ENCODE data around the gene HMGCS2.

HMGCS2 gene

DNA sequence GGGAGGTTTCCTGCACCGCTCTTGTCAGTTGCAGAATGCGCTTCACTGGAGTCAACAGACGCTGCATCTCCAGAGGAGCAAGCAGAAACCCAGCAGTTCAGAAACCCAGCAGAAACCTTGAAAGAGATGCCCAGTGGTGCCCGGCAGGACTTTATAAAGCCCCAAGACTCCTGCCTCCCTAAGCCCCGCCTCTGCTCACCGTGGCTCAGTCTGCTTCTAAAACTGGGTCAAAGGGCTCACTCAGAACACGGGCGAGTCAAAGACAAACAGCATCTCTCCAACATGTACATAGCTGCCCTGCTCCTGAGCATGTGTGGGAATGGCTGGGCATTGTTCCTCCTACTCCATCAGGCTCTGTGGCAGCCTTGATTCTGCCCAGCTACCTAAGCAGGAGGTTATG, at the start of gene HMGCS2:
TSS of gene HMGCS2 (minus strand) at position 128 of the 400 bp plus-strand sequence. CDS start at position 67, 61 bp downstream.
- TF ChIP-seq, protein P1, sequence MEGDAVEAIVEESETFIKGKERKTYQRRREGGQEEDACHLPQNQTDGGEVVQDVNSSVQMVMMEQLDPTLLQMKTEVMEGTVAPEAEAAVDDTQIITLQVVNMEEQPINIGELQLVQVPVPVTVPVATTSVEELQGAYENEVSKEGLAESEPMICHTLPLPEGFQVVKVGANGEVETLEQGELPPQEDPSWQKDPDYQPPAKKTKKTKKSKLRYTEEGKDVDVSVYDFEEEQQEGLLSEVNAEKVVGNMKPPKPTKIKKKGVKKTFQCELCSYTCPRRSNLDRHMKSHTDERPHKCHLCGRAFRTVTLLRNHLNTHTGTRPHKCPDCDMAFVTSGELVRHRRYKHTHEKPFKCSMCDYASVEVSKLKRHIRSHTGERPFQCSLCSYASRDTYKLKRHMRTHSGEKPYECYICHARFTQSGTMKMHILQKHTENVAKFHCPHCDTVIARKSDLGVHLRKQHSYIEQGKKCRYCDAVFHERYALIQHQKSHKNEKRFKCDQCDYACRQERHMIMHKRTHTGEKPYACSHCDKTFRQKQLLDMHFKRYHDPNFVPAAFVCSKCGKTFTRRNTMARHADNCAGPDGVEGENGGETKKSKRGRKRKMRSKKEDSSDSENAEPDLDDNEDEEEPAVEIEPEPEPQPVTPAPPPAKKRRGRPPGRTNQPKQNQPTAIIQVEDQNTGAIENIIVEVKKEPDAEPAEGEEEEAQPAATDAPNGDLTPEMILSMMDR (IDR thresholded peaks at IDR 0.05; ENCODE audit: control insufficient read depth, extremely low read depth, insufficient read depth), result no peak
- DNase-seq (ENCODE audit: low read depth), result peak; percentile 49
- H3K4me3 ChIP-seq (ENCODE audit: low read depth, low read length), result peak within 1 kb of the TSS; percentile 1; the same call in 1 of the 2 replicates

DNA sequence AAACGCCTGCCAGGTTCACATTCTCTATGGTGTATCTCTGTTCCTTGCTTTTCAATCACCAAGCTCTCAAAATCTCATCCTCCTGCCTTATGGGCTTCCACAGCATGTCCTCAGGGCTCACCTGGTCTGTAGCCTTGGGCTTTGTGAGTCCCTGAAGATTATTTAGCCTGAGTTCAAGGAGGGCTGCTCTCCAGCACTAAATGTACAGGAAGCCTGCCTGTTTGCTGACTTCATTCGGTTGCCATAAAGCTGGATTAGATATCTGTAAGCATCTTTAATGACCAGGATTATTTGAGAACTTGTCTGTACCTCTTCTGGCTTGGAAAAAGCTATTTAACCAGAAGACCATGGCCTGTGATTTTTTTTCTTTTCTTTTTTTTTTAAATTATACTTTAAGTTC, 49.5 kb upstream of the HMGCS2 start:
- DNase-seq (ENCODE audit: low read depth), result no peak
- H3K4me3 ChIP-seq (ENCODE audit: low read depth, low read length), result no peak overlapping the region
- TF ChIP-seq, protein P1 (IDR thresholded peaks at IDR 0.05; ENCODE audit: control insufficient read depth, extremely low read depth, insufficient read depth), result no peak

DNA sequence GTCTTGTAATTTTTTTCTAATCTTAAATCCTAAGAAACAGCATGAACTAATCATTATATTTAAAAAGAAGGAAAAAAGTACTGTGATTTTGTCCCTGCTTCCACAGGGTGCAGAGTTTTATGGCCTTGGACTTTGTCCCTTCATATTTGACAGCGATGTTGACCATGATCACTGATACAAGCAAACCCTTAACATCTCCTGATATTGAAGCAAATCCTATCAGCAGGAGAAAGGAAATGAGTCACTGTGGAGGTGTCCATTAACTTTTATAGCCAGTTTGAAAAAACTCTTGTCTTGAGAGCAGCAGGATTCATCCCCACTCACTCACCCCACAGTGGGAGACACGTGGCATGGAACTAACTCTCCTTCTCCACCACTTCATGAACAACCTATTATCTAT, 47.7 kb upstream of the HMGCS2 start:
- H3K4me3 ChIP-seq (ENCODE audit: low read depth, low read length), result no peak overlapping the region
- DNase-seq (ENCODE audit: low read depth), result no peak
- TF ChIP-seq, protein P1 (IDR thresholded peaks at IDR 0.05; ENCODE audit: control insufficient read depth, extremely low read depth, insufficient read depth), result no peak

DNA sequence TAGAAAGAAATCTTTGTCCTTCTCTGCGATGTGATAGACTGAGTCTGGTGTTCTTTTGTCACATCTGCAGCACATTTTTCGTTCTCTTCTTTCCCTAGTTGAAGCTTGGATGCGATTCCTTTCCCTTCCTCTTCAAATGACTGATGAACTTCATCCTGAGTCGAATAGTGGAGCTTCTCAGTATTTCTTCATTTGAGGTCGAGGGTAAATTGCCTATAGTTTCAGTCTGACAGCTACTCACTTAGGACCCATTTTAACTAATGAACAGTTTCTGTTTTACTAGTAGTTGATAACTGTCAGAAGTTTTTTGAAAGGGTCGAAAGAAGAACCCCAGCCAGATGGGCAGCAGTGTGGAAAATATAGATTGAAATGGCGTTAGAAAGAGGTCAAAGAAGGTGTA, 47.2 kb upstream of the HMGCS2 start:
- TF ChIP-seq, protein P1 (IDR thresholded peaks at IDR 0.05; ENCODE audit: control insufficient read depth, extremely low read depth, insufficient read depth), result no peak
- H3K4me3 ChIP-seq (ENCODE audit: low read depth, low read length), result no peak overlapping the region
- DNase-seq (ENCODE audit: low read depth), result no peak

DNA sequence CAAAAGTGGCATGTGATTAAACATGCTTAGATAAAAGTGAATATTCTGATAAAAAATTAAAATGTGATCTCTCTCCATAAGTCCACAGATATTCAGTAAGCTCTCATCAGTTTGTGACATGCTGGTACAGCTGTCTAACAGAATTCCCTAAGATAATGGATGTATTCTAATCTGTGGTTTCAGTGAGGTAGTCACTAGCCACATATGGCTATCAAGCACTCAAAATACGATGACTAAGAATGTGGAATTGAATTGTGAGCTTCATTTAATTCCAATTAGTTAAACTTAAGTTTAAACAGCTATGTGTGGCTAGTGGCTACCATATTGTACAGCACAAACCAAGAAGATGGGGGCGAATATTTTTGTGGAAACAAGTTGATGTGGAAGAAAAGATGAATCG, 46.7 kb upstream of the HMGCS2 start:
- DNase-seq (ENCODE audit: low read depth), result no peak
- TF ChIP-seq, protein P1 (IDR thresholded peaks at IDR 0.05; ENCODE audit: control insufficient read depth, extremely low read depth, insufficient read depth), result no peak
- H3K4me3 ChIP-seq (ENCODE audit: low read depth, low read length), result no peak overlapping the region

DNA sequence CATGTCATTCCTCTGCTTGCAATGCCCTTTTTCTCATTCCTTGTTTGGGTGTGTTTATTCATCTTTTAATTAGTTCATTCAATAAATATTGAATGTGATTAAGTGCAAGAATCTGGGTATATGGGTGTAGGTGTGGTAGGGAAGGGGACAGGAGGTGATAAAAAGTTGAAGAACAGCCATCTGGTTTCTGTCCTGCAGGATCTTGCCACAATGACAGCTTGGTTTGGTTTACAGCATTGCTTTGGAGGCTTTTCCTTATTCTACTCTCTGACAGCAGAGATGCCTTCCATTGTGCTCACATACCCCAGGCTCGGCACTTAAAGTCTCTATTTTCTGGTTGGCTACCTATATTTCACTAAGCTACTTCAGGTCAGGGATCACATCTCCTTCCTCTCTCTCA, 45.6 kb upstream of the HMGCS2 start:
- H3K4me3 ChIP-seq (ENCODE audit: low read depth, low read length), result no peak overlapping the region
- DNase-seq (ENCODE audit: low read depth), result no peak
- TF ChIP-seq, protein P1 (IDR thresholded peaks at IDR 0.05; ENCODE audit: control insufficient read depth, extremely low read depth, insufficient read depth), result no peak

DNA sequence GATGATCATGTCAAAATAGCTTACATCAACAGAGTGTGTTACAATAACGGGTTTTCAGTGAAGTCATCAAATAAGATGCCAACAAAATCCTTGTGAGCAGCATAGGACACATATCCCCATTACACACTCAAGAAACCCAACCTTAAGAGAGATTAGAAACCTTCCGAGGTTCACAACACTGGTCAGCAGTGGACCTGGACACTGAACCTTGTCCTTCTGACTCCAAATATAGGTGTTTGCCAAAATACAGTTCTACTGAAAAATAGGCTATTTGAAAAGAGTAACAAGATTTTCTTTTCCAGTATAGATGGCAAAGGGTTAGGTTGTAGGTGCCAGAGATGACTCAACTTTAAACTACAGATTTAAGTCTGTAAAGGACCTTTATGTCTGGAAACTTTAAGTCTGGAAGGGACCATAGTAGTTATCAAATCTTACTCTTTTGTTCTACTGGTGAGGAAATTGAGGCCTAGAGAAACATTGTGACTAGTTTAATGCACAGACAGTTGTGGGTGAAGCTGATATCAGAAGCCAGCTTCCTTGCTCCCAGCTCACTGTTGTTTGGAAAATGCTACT, 43.4 kb upstream of the HMGCS2 start:
- no peak overlapping the region for H3K4me3 ChIP-seq (ENCODE audit: low read depth, low read length)
- TF ChIP-seq, protein P1 (IDR thresholded peaks at IDR 0.05; ENCODE audit: control insufficient read depth, extremely low read depth, insufficient read depth), result no peak
- no peak for DNase-seq (ENCODE audit: low read depth)
